Neural progenitor cell (in vitro differentiated cells): ENCODE measurements around the gene FST. TPM values are rescaled to one million over a fixed set of nuclear protein-coding genes. Genes with fewer than 3 reads are reported as not detected.

Source experiments
- DNase-seq: peaks from one replicate; pipeline ENCODE4 v3.0.0-alpha.2; 2016; ENCODE audit warnings: low spot score
- H2AFZ ChIP-seq: fragments of 200-600 bp; sonication (generic); replicated peaks from 2 replicates; pipeline ENCODE4 v1.6.1; 2016; ENCODE audit warnings: antibody characterized with exemption
- H3F3A ChIP-seq: fragments of 200-600 bp; sonication (generic); 2 replicates; pipeline ENCODE4 v1.6.1; 2016; ENCODE audit warnings: antibody characterized with exemption, low read depth
- H3K27ac ChIP-seq: fragments of 200-600 bp; sonication (generic); 2 replicates; pipeline ENCODE4 v1.5.1; 2016; ENCODE audit warnings: mild to moderate bottlenecking
- H3K27me3 ChIP-seq: fragments of 200-600 bp; sonication (generic); 2 replicates; pipeline ENCODE4 v1.6.1; 2016; ENCODE audit warnings: mild to moderate bottlenecking, moderate library complexity
- H3K36me3 ChIP-seq: fragments of 200-600 bp; sonication (generic); 2 replicates; pipeline ENCODE4 v1.5.1; 2016
- H3K4me1 ChIP-seq: fragments of 200-600 bp; sonication (generic); 2 replicates; pipeline ENCODE4 v1.6.1; 2016; ENCODE audit warnings: mixed run types
- H3K4me2 ChIP-seq: fragments of 200-600 bp; sonication (generic); 2 replicates; pipeline ENCODE4 v1.6.1; 2016
- H3K4me3 ChIP-seq: fragments of 200-600 bp; sonication (generic); 2 replicates; pipeline ENCODE4 v1.5.1; 2016
- H3K79me2 ChIP-seq: fragments of 200-600 bp; sonication (generic); 2 replicates; pipeline ENCODE4 v1.6.1; 2016; ENCODE audit warnings: low read depth
- H3K9ac ChIP-seq: fragments of 200-600 bp; sonication (generic); 2 replicates; pipeline ENCODE4 v1.6.1; 2016
- H3K9me3 ChIP-seq: fragments of 200-600 bp; sonication (generic); 2 replicates; pipeline ENCODE4 v1.5.1; 2016; ENCODE audit warnings: low read depth
- H4K20me1 ChIP-seq: fragments of 200-600 bp; sonication (generic); 2 replicates; pipeline ENCODE4 v1.6.1; 2016; ENCODE audit warnings: low read depth
- H3K27ac Mint-ChIP-seq: 3 replicates; pipeline ENCODE4 v1.8.0; 2021; ENCODE audit warnings: mixed read lengths
- H3K27me3 Mint-ChIP-seq: 2 replicates; pipeline ENCODE4 v1.8.0; 2022; ENCODE audit warnings: low read depth, mild to moderate bottlenecking, inconsistent platforms, moderate library complexity, mixed read lengths; ENCODE audit not compliant: insufficient read depth
- H3K36me3 Mint-ChIP-seq: 3 replicates; pipeline ENCODE4 v1.8.0; 2021; ENCODE audit warnings: mixed read lengths
- H3K4me1 Mint-ChIP-seq: 3 replicates; pipeline ENCODE4 v1.8.0; 2021; ENCODE audit warnings: mixed read lengths
- H3K4me3 Mint-ChIP-seq: 3 replicates; pipeline ENCODE4 v1.8.0; 2021; ENCODE audit warnings: mild to moderate bottlenecking, moderate library complexity, mixed read lengths
- H3K9me3 Mint-ChIP-seq: 3 replicates; pipeline ENCODE4 v1.8.0; 2020; ENCODE audit warnings: mixed read lengths
- CTCF ChIP-seq: fragments of 200-600 bp; sonication (generic); IDR thresholded peaks from 2 replicates; pipeline ENCODE4 v1.5.1; 2017; ENCODE audit warnings: antibody characterized with exemption, mild to moderate bottlenecking
- EZH2 ChIP-seq: fragments of 200-600 bp; sonication (generic); IDR thresholded peaks from 2 replicates; pipeline ENCODE4 v1.6.1; 2017; ENCODE audit warnings: antibody characterized with exemption, mild to moderate bottlenecking, moderate library complexity
- EZH2phosphoT487 ChIP-seq: fragments of 200-600 bp; sonication (generic); IDR thresholded peaks from 2 replicates; pipeline ENCODE4 v1.6.1; 2017; ENCODE audit warnings: antibody characterized with exemption
- total RNA-seq: library from RNA; depleted of rRNA; stranded (reverse); fragments of >200 nt; gene quantifications from 2 replicates; pipeline ENCODE4 v1.2.3, GENCODE V29; 2015; ENCODE audit warnings: low replicate concordance

The FST gene
- total RNA-seq, 1 donor from 2014 or later = 79.4 TPM

- peak overlapping the region; percentile 46 for H2AFZ ChIP-seq
- Mint-ChIP-seq H3K36me3 (no peaks in the 10 kb centered on the region), H3K4me1 (peaks cover 2% of the 10 kb centered on the region), H3K9me3 (peaks cover 12% of the 10 kb centered on the region), H3K27ac (no peak overlapping the region), H3K4me3 (no peak overlapping the region), H3K27me3 (no peaks in the 10 kb centered on the region)
- no peaks in the 10 kb centered on the region for H3K27me3 ChIP-seq
- peaks cover 9% of the 10 kb centered on the region for H3F3A ChIP-seq
- H3K79me2 ChIP-seq = no peaks in the 10 kb centered on the region
- peaks cover 7% of the 10 kb centered on the region for H3K4me1 ChIP-seq
- no peak overlapping the region for H3K9ac ChIP-seq
- H4K20me1 ChIP-seq = no peaks in the 10 kb centered on the region
- no peak for DNase-seq
- no peaks in the 10 kb centered on the region for H3K36me3 ChIP-seq
- TF ChIP-seq CTCF (no peak), EZH2phosphoT487 (no peak), EZH2 (no peak)
- no peaks in the 10 kb centered on the region for H3K9me3 ChIP-seq
- H3K27ac ChIP-seq = no peak overlapping the region
- H3K4me2 ChIP-seq = no peak overlapping the region
- H3K4me3 ChIP-seq = no peak overlapping the region
Observed at GRCh38 chr5:53503562-53504218, 23.3 kb downstream of the FST start.

GRCh38 chr5:53507013-53507412 lies 26.6 kb downstream of the FST start:
- H3K36me3 Mint-ChIP-seq = peaks cover 3% of the 10 kb centered on the region
- no peak overlapping the region for H3K4me3 Mint-ChIP-seq
- H3K9me3 ChIP-seq = no peaks in the 10 kb centered on the region
- H3K9ac ChIP-seq = no peak overlapping the region
- no peak overlapping the region for H2AFZ ChIP-seq
- H3K4me1 Mint-ChIP-seq = peaks cover 2% of the 10 kb centered on the region
- no peak overlapping the region for H3K4me3 ChIP-seq
- no peak overlapping the region for H3K27ac ChIP-seq
- no peak for DNase-seq
- H3K27ac Mint-ChIP-seq = no peak overlapping the region
- H4K20me1 ChIP-seq = no peaks in the 10 kb centered on the region
- TF ChIP-seq EZH2phosphoT487 (no peak), CTCF (no peak), EZH2 (no peak)
- H3K4me1 ChIP-seq = no peaks in the 10 kb centered on the region
- H3K9me3 Mint-ChIP-seq = peaks cover 37% of the 10 kb centered on the region
- H3F3A ChIP-seq = no peaks in the 10 kb centered on the region
- H3K27me3 ChIP-seq = no peaks in the 10 kb centered on the region
- H3K27me3 Mint-ChIP-seq = no peaks in the 10 kb centered on the region
- no peaks in the 10 kb centered on the region for H3K79me2 ChIP-seq
- no peaks in the 10 kb centered on the region for H3K36me3 ChIP-seq
- H3K4me2 ChIP-seq = no peak overlapping the region

- Mint-ChIP-seq H3K36me3 (peaks cover 3% of the 10 kb centered on the region), H3K27ac (no peak overlapping the region), H3K27me3 (no peaks in the 10 kb centered on the region), H3K4me3 (no peak overlapping the region), H3K9me3 (peaks cover 42% of the 10 kb centered on the region), H3K4me1 (no peaks in the 10 kb centered on the region)
- no peak overlapping the region for H2AFZ ChIP-seq
- H4K20me1 ChIP-seq = no peaks in the 10 kb centered on the region
- DNase-seq = no peak
- no peaks in the 10 kb centered on the region for H3K79me2 ChIP-seq
- no peak overlapping the region for H3K9ac ChIP-seq
- no peaks in the 10 kb centered on the region for H3K27me3 ChIP-seq
- H3K9me3 ChIP-seq = no peaks in the 10 kb centered on the region
- H3K4me3 ChIP-seq = no peak overlapping the region
- no peak overlapping the region for H3K27ac ChIP-seq
- H3K4me1 ChIP-seq = no peaks in the 10 kb centered on the region
- no peaks in the 10 kb centered on the region for H3F3A ChIP-seq
- H3K36me3 ChIP-seq = no peaks in the 10 kb centered on the region
- no peak overlapping the region for H3K4me2 ChIP-seq
- TF ChIP-seq EZH2 (no peak), CTCF (no peak), EZH2phosphoT487 (no peak)
Observed at GRCh38 chr5:53508125-53508524, 27.7 kb downstream of the FST start.
